Panc1 (cell line): Measurements from ENCODE around the gene OLIG1. TPM values are rescaled to one million over a fixed set of nuclear protein-coding genes. Genes with fewer than 3 reads are reported as not detected.

Experiments
- ATAC-seq: fragments of 200-7000 bp; cut with Tn5 transposase; 2 replicates; pipeline ENCODE4 v1.9.1; 2020; ENCODE audit warnings: mild to moderate bottlenecking, moderate library complexity
- BruUV-seq: library from RNA; stranded (reverse); fragments of 400-500 nt; replicated peaks from 2 replicates; lab custom pipeline; 2021; lab: Mats Ljungman, UMichigan
- CTCF ChIA-PET: fragments of 300-600 bp; sonication (Branson Sonifier 250); formaldehyde crosslinking; loops from one replicate; lab custom pipeline; 2022; ENCODE audit warnings: antibody characterized with exemption; lab: Charles Lee
- POLR2A ChIA-PET: fragments of 300-600 bp; sonication (Branson Sonifier 250); formaldehyde crosslinking; loops from one replicate; lab custom pipeline; 2022; ENCODE audit warnings: antibody characterized with exemption; lab: Charles Lee
- DNase-seq: peaks from one replicate; pipeline ENCODE4 v3.0.0-alpha.2; 2010; ENCODE audit warnings: low read depth, low spot score
- H3K27ac ChIP-seq: 2 replicates; pipeline ENCODE4 v1.5.1; 2011; ENCODE audit warnings: mild to moderate bottlenecking, low read length, inconsistent platforms
- H3K27me3 ChIP-seq: fragments of 200-500 bp; sonication (Bioruptor generic); 2 replicates; pipeline ENCODE4 v1.6.0; 2014; ENCODE audit warnings: low read length, inconsistent platforms; ENCODE audit not compliant: control insufficient read depth, insufficient read depth
- H3K36me3 ChIP-seq: fragments of 200-500 bp; sonication (Bioruptor generic); 2 replicates; pipeline ENCODE4 v1.5.1; 2014; ENCODE audit warnings: inconsistent platforms, mild to moderate bottlenecking, low read length, moderate library complexity; ENCODE audit not compliant: control insufficient read depth, insufficient read depth
- H3K4me1 ChIP-seq: 2 replicates; pipeline ENCODE4 v1.5.1; 2011; ENCODE audit warnings: inconsistent platforms, mild to moderate bottlenecking, low read length, moderate library complexity; ENCODE audit not compliant: control insufficient read depth, insufficient read depth
- H3K4me3 ChIP-seq, 2 experiments: 2 replicates each; pipeline ENCODE4 v1.5.1; 2011 to 2012; ENCODE audit warnings: low read depth in 2 of 2, low read length in 2 of 2, mild to moderate bottlenecking in 2 of 2, inconsistent platforms in 1 of 2, moderate library complexity in 1 of 2
- H3K9me3 ChIP-seq: fragments of 200-500 bp; sonication (Bioruptor generic); 2 replicates; pipeline ENCODE4 v1.5.1; 2014; ENCODE audit warnings: low read depth, mild to moderate bottlenecking, inconsistent platforms, low read length, moderate library complexity; ENCODE audit not compliant: control insufficient read depth, insufficient read depth
- CTCF ChIP-seq: fragments of 450-650 bp; IDR thresholded peaks from 2 replicates; pipeline ENCODE4 v1.5.1; 2017; ENCODE audit warnings: mild to moderate bottlenecking
- POLR2AphosphoS5 ChIP-seq: IDR thresholded peaks from 2 replicates; pipeline ENCODE4 v1.6.1; 2012; ENCODE audit warnings: mild to moderate bottlenecking, low read depth, low read length, moderate library complexity
- REST ChIP-seq, 2 experiments: IDR thresholded peaks; 2 replicates each; pipeline ENCODE4 v1.6.1; 2011 to 2012; ENCODE audit warnings: low read depth in 2 of 2, control low read depth in 1 of 2, low read length in 1 of 2, mild to moderate bottlenecking in 1 of 2, moderate library complexity in 1 of 2; ENCODE audit not compliant: insufficient read depth in 1 of 2
- SIN3A ChIP-seq: IDR thresholded peaks from 2 replicates; pipeline ENCODE4 v1.6.1; 2012; ENCODE audit warnings: low read depth, mild to moderate bottlenecking, low read length, moderate library complexity, borderline replicate concordance; ENCODE audit not compliant: insufficient read depth
- TCF7L2 ChIP-seq: IDR thresholded peaks from 2 replicates; pipeline ENCODE4 v1.6.1; 2011; ENCODE audit warnings: mild to moderate bottlenecking, low read depth, low read length, inconsistent platforms
- in situ Hi-C: cut with HindIII; loops from 2 replicates; pipeline ENCODE4 v1.10.0; 2016; ENCODE audit warnings: low sequenced_read_pairs, low pct_unique_long_range_greater_than_20kb
- intact Hi-C: fragments of 100-400 bp; cut with micrococcal nuclease; formaldehyde crosslinking; loops from one replicate; pipeline ENCODE4 v1.10.0; 2022; ENCODE audit not compliant: unreplicated experiment
- total RNA-seq: library from RNA; stranded (reverse); gene quantifications from one replicate; pipeline ENCODE4 v1.2.1, GENCODE V29; 2021; ENCODE audit not compliant: unreplicated experiment

OLIG1 gene
- total RNA-seq, 1 experiment from 2014 or later, result 0.21 TPM

- Histone ChIP-seq H3K36me3 (no peaks in the 10 kb centered on the region), H3K27me3 (no peaks in the 10 kb centered on the region; the same call in 1 of the 2 replicates), H3K4me3 (no peak overlapping the region), H3K27ac (no peak overlapping the region), H3K4me1 (no peaks in the 10 kb centered on the region), H3K9me3 (no peaks in the 10 kb centered on the region)
- no peak for DNase-seq
- TF ChIP-seq REST (IDR thresholded peaks at IDR 0.05; ENCODE audit: insufficient read depth in 1 of 2, low read depth in 2 of 2, low read length in 1 of 2) (no peak), TCF7L2 (no peak), POLR2AphosphoS5 (no peak), SIN3A (no peak)
- POLR2A ChIA-PET, result no interaction called here
- in situ Hi-C loops (no loop called here), intact Hi-C loops (no loop called here)
- CTCF ChIA-PET, result no interaction called here
- no peak for ATAC-seq
- no TSS peak for BruUV-seq
These were observed 10.8 kb downstream of the OLIG1 start for GRCh38 chr21:33080776-33081175.

GRCh38 chr21:33088384-33088783 is 18.4 kb downstream of the OLIG1 start:
- in situ Hi-C loops (no loop called here), intact Hi-C loops (no loop called here)
- no peak for ATAC-seq
- Histone ChIP-seq H3K4me1 (no peaks in the 10 kb centered on the region), H3K27ac (no peak overlapping the region), H3K36me3 (no peaks in the 10 kb centered on the region), H3K4me3 (no peak overlapping the region), H3K9me3 (no peaks in the 10 kb centered on the region), H3K27me3 (no peaks in the 10 kb centered on the region)
- ChIA-PET CTCF (no interaction called here), POLR2A (no interaction called here)
- no peak for DNase-seq
- no TSS peak for BruUV-seq
- TF ChIP-seq REST (IDR thresholded peaks at IDR 0.05; ENCODE audit: insufficient read depth in 1 of 2, low read depth in 2 of 2, low read length in 1 of 2), result no peak
- TF ChIP-seq TCF7L2, result no peak
- no peak for TF ChIP-seq POLR2AphosphoS5
- TF ChIP-seq SIN3A, result no peak
- TF ChIP-seq CTCF, result no peak
